ENCODE measurements around the gene ENO4. TPM values are rescaled to one million over a fixed set of nuclear protein-coding genes. Genes with fewer than 3 reads are reported as not detected.

The ENO4 gene
- total and polyA plus RNA-seq, 2 donors = 0.11 to 0.14 TPM

GRCh38 chr10:116873134-116873533 is 23.8 kb downstream of the ENO4 start:
- Histone ChIP-seq H3K4me1 (ENCODE audit: control insufficient read depth in 2 of 2, insufficient read depth in 2 of 2, low read length in 2 of 2) (no peaks in the 10 kb centered on the region), H3K36me3 (ENCODE audit: control insufficient read depth in 2 of 2, insufficient read depth in 2 of 2, low read length in 1 of 2) (no peaks in the 10 kb centered on the region), H3K27me3 (ENCODE audit: control insufficient read depth in 2 of 2, insufficient read depth in 1 of 2, low read length in 1 of 2) (no peaks in the 10 kb centered on the region), H3K9me3 (ENCODE audit: control insufficient read depth in 2 of 2, insufficient read depth in 1 of 2, low read length in 1 of 2) (no peaks in the 10 kb centered on the region), H3K4me3 (ENCODE audit: low read length in 2 of 2) (no peak overlapping the region), H3K27ac (ENCODE audit: low read depth in 1 of 2, low read length in 1 of 2) (no peak overlapping the region)
- DNase-seq (ENCODE audit: low read depth in 6 of 9, low spot score in 9 of 9) = no peak
- WGBS = 86% methylated on average over 2 of the region's 2 CpGs

- Histone ChIP-seq H3K27me3 (ENCODE audit: control insufficient read depth in 2 of 2, insufficient read depth in 1 of 2, low read length in 1 of 2) (no peaks in the 10 kb centered on the region), H3K9me3 (ENCODE audit: control insufficient read depth in 2 of 2, insufficient read depth in 1 of 2, low read length in 1 of 2) (no peaks in the 10 kb centered on the region), H3K36me3 (ENCODE audit: control insufficient read depth in 2 of 2, insufficient read depth in 2 of 2, low read length in 1 of 2) (no peaks in the 10 kb centered on the region), H3K4me3 (ENCODE audit: low read length in 2 of 2) (no peak overlapping the region), H3K4me1 (ENCODE audit: control insufficient read depth in 2 of 2, insufficient read depth in 2 of 2, low read length in 2 of 2) (no peaks in the 10 kb centered on the region), H3K27ac (ENCODE audit: low read depth in 1 of 2, low read length in 1 of 2) (no peak overlapping the region)
- 97% methylated on average over 2 of the region's 2 CpGs for WGBS
- DNase-seq (ENCODE audit: low read depth in 6 of 9, low spot score in 9 of 9) = no peak
Measured at GRCh38 chr10:116875897-116876296, 26.6 kb downstream of the ENO4 start.

GRCh38 chr10:116877391-116877790 is 28.1 kb downstream of the ENO4 start:
- H3K4me3 ChIP-seq (ENCODE audit: low read length in 2 of 2) = no peak overlapping the region
- H3K27me3 ChIP-seq (ENCODE audit: control insufficient read depth in 2 of 2, insufficient read depth in 1 of 2, low read length in 1 of 2) = no peaks in the 10 kb centered on the region
- no peaks in the 10 kb centered on the region for H3K36me3 ChIP-seq (ENCODE audit: control insufficient read depth in 2 of 2, insufficient read depth in 2 of 2, low read length in 1 of 2)
- H3K4me1 ChIP-seq (ENCODE audit: control insufficient read depth in 2 of 2, insufficient read depth in 2 of 2, low read length in 2 of 2) = no peaks in the 10 kb centered on the region
- 97% methylated on average over 3 of the region's 3 CpGs for WGBS
- no peak overlapping the region for H3K27ac ChIP-seq (ENCODE audit: low read depth in 1 of 2, low read length in 1 of 2)
- no peak for DNase-seq (ENCODE audit: low read depth in 6 of 9, low spot score in 9 of 9)
- no peaks in the 10 kb centered on the region for H3K9me3 ChIP-seq (ENCODE audit: control insufficient read depth in 2 of 2, insufficient read depth in 1 of 2, low read length in 1 of 2)

GRCh38 chr10:116878123-116878522 is 28.8 kb downstream of the ENO4 start:
- Histone ChIP-seq H3K27me3 (ENCODE audit: control insufficient read depth in 2 of 2, insufficient read depth in 1 of 2, low read length in 1 of 2) (no peaks in the 10 kb centered on the region), H3K9me3 (ENCODE audit: control insufficient read depth in 2 of 2, insufficient read depth in 1 of 2, low read length in 1 of 2) (no peaks in the 10 kb centered on the region), H3K36me3 (ENCODE audit: control insufficient read depth in 2 of 2, insufficient read depth in 2 of 2, low read length in 1 of 2) (no peaks in the 10 kb centered on the region), H3K27ac (ENCODE audit: low read depth in 1 of 2, low read length in 1 of 2) (no peak overlapping the region), H3K4me1 (ENCODE audit: control insufficient read depth in 2 of 2, insufficient read depth in 2 of 2, low read length in 2 of 2) (no peaks in the 10 kb centered on the region), H3K4me3 (ENCODE audit: low read length in 2 of 2) (no peak overlapping the region)
- no peak for DNase-seq (ENCODE audit: low read depth in 6 of 9, low spot score in 9 of 9)
- WGBS = 79% methylated on average over 2 of the region's 2 CpGs

GRCh38 chr10:116879817-116880216 is 30.5 kb downstream of the ENO4 start:
- no peaks in the 10 kb centered on the region for H3K27me3 ChIP-seq (ENCODE audit: control insufficient read depth in 2 of 2, insufficient read depth in 1 of 2, low read length in 1 of 2)
- WGBS = 90% methylated on average over 7 of the region's 7 CpGs
- no peaks in the 10 kb centered on the region for H3K36me3 ChIP-seq (ENCODE audit: control insufficient read depth in 2 of 2, insufficient read depth in 2 of 2, low read length in 1 of 2)
- no peaks in the 10 kb centered on the region for H3K4me1 ChIP-seq (ENCODE audit: control insufficient read depth in 2 of 2, insufficient read depth in 2 of 2, low read length in 2 of 2)
- no peak for DNase-seq (ENCODE audit: low read depth in 6 of 9, low spot score in 9 of 9)
- H3K4me3 ChIP-seq (ENCODE audit: low read length in 2 of 2) = no peak overlapping the region
- no peak overlapping the region for H3K27ac ChIP-seq (ENCODE audit: low read depth in 1 of 2, low read length in 1 of 2)
- H3K9me3 ChIP-seq (ENCODE audit: control insufficient read depth in 2 of 2, insufficient read depth in 1 of 2, low read length in 1 of 2) = no peaks in the 10 kb centered on the region

- no peak for DNase-seq (ENCODE audit: low read depth in 6 of 9, low spot score in 9 of 9)
- WGBS = 84% methylated on average over 10 of the region's 10 CpGs
- Histone ChIP-seq H3K27me3 (ENCODE audit: control insufficient read depth in 2 of 2, insufficient read depth in 1 of 2, low read length in 1 of 2) (no peaks in the 10 kb centered on the region), H3K9me3 (ENCODE audit: control insufficient read depth in 2 of 2, insufficient read depth in 1 of 2, low read length in 1 of 2) (no peaks in the 10 kb centered on the region), H3K4me1 (ENCODE audit: control insufficient read depth in 2 of 2, insufficient read depth in 2 of 2, low read length in 2 of 2) (no peaks in the 10 kb centered on the region), H3K36me3 (ENCODE audit: control insufficient read depth in 2 of 2, insufficient read depth in 2 of 2, low read length in 1 of 2) (no peaks in the 10 kb centered on the region), H3K4me3 (ENCODE audit: low read length in 2 of 2) (no peak overlapping the region), H3K27ac (ENCODE audit: low read depth in 1 of 2, low read length in 1 of 2) (no peak overlapping the region)
Measured at GRCh38 chr10:116880716-116881482, 31.6 kb downstream of the ENO4 start.

- 95% methylated on average over 2 of the region's 2 CpGs for WGBS
Measured at GRCh38 chr10:116882639-116883038, 33.3 kb downstream of the ENO4 start.

GRCh38 chr10:116886772-116887171 is 37.5 kb downstream of the ENO4 start:
- no peak for DNase-seq (ENCODE audit: low read depth in 6 of 9, low spot score in 9 of 9)
- no peaks in the 10 kb centered on the region for H3K36me3 ChIP-seq (ENCODE audit: control insufficient read depth in 2 of 2, insufficient read depth in 2 of 2, low read length in 1 of 2)
- no peak overlapping the region for H3K4me3 ChIP-seq (ENCODE audit: low read length in 2 of 2)
- 96% methylated on average over 4 of the region's 4 CpGs for WGBS
- H3K9me3 ChIP-seq (ENCODE audit: control insufficient read depth in 2 of 2, insufficient read depth in 1 of 2, low read length in 1 of 2) = no peaks in the 10 kb centered on the region
- no peak overlapping the region for H3K27ac ChIP-seq (ENCODE audit: low read depth in 1 of 2, low read length in 1 of 2)
- H3K4me1 ChIP-seq (ENCODE audit: control insufficient read depth in 2 of 2, insufficient read depth in 2 of 2, low read length in 2 of 2) = no peaks in the 10 kb centered on the region
- H3K27me3 ChIP-seq (ENCODE audit: control insufficient read depth in 2 of 2, insufficient read depth in 1 of 2, low read length in 1 of 2) = no peaks in the 10 kb centered on the region

More at GRCh38 chr10:116882639-116883038, 33.3 kb downstream of the ENO4 start:
- Histone ChIP-seq H3K27me3 (ENCODE audit: control insufficient read depth in 2 of 2, insufficient read depth in 1 of 2, low read length in 1 of 2) (no peaks in the 10 kb centered on the region), H3K9me3 (ENCODE audit: control insufficient read depth in 2 of 2, insufficient read depth in 1 of 2, low read length in 1 of 2) (no peaks in the 10 kb centered on the region), H3K36me3 (ENCODE audit: control insufficient read depth in 2 of 2, insufficient read depth in 2 of 2, low read length in 1 of 2) (no peaks in the 10 kb centered on the region), H3K4me3 (ENCODE audit: low read length in 2 of 2) (no peak overlapping the region), H3K27ac (ENCODE audit: low read depth in 1 of 2, low read length in 1 of 2) (no peak overlapping the region), H3K4me1 (ENCODE audit: control insufficient read depth in 2 of 2, insufficient read depth in 2 of 2, low read length in 2 of 2) (no peaks in the 10 kb centered on the region)
- DNase-seq (ENCODE audit: low read depth in 6 of 9, low spot score in 9 of 9) = no peak

GRCh38 chr10:116888380-116889055 is 39.2 kb downstream of the ENO4 start:
- Histone ChIP-seq H3K9me3 (ENCODE audit: control insufficient read depth in 2 of 2, insufficient read depth in 1 of 2, low read length in 1 of 2) (no peaks in the 10 kb centered on the region), H3K36me3 (ENCODE audit: control insufficient read depth in 2 of 2, insufficient read depth in 2 of 2, low read length in 1 of 2) (no peaks in the 10 kb centered on the region), H3K27me3 (ENCODE audit: control insufficient read depth in 2 of 2, insufficient read depth in 1 of 2, low read length in 1 of 2) (peaks cover 2 to 6% of the 10 kb centered on the region in 2 donors), H3K4me3 (ENCODE audit: low read length in 2 of 2) (no peak overlapping the region), H3K27ac (ENCODE audit: low read depth in 1 of 2, low read length in 1 of 2) (no peak overlapping the region), H3K4me1 (ENCODE audit: control insufficient read depth in 2 of 2, insufficient read depth in 2 of 2, low read length in 2 of 2) (no peaks in the 10 kb centered on the region)
- peak in 1 of 9 donors; percentile 23 for DNase-seq (ENCODE audit: low read depth in 6 of 9, low spot score in 9 of 9)
- 90% methylated on average over 7 of the region's 7 CpGs for WGBS

Measured in thymus (tissue), 11 donors.